ENCODE data around the gene TCEAL5. TPM values are rescaled to one million over a fixed set of nuclear protein-coding genes. Genes with fewer than 3 reads are reported as not detected.

TCEAL5 gene
- total RNA-seq, 1 donor from 2014 or later = 0.21 TPM

- Histone ChIP-seq H3K27me3 (ENCODE audit: control insufficient read depth, insufficient read depth, low read length) (no peaks in the 10 kb centered on the region), H3K36me3 (ENCODE audit: control insufficient read depth, insufficient read depth, low read length) (no peaks in the 10 kb centered on the region), H3K4me3 (ENCODE audit: low read depth, low read length) (peak within 1 kb of the TSS; percentile 70)
- peak; percentile 39 for DNase-seq (ENCODE audit: low read depth)
- no peak for TF ChIP-seq CTCF (IDR thresholded peaks at IDR 0.05; ENCODE audit: insufficient read depth, low read length, poor library complexity, severe bottlenecking)
These were observed 21.5 kb downstream of the TCEAL5 start, which contains the start of gene TCEAL8 for GRCh38 chrX:103254921-103255493. Gene TCEAL8 (minus strand): TSS chrX:103255155. CDS start chrX:103253979, 1,176 bp downstream.

- TF ChIP-seq CTCF (IDR thresholded peaks at IDR 0.05; ENCODE audit: insufficient read depth, low read length, poor library complexity, severe bottlenecking) = no peak
- no peaks in the 10 kb centered on the region for H3K36me3 ChIP-seq (ENCODE audit: control insufficient read depth, insufficient read depth, low read length)
- no peaks in the 10 kb centered on the region for H3K27me3 ChIP-seq (ENCODE audit: control insufficient read depth, insufficient read depth, low read length)
- H3K4me3 ChIP-seq (ENCODE audit: low read depth, low read length) = peak overlapping the region; percentile 70
- peak; percentile 34 for DNase-seq (ENCODE audit: low read depth)
These were observed 22.3 kb downstream of the TCEAL5 start for GRCh38 chrX:103254171-103254824.

GRCh38 chrX:103253608-103254007 is 22.9 kb downstream of the TCEAL5 start:
- no peaks in the 10 kb centered on the region for H3K36me3 ChIP-seq (ENCODE audit: control insufficient read depth, insufficient read depth, low read length)
- no peak for DNase-seq (ENCODE audit: low read depth)
- H3K4me3 ChIP-seq (ENCODE audit: low read depth, low read length) = peak overlapping the region; percentile 70
- H3K27me3 ChIP-seq (ENCODE audit: control insufficient read depth, insufficient read depth, low read length) = no peaks in the 10 kb centered on the region
- no peak for TF ChIP-seq CTCF (IDR thresholded peaks at IDR 0.05; ENCODE audit: insufficient read depth, low read length, poor library complexity, severe bottlenecking)

GRCh38 chrX:103250977-103251376 is 25.6 kb downstream of the TCEAL5 start:
- Histone ChIP-seq H3K36me3 (ENCODE audit: control insufficient read depth, insufficient read depth, low read length) (no peaks in the 10 kb centered on the region), H3K4me3 (ENCODE audit: low read depth, low read length) (no peak overlapping the region), H3K27me3 (ENCODE audit: control insufficient read depth, insufficient read depth, low read length) (no peaks in the 10 kb centered on the region)
- no peak for TF ChIP-seq CTCF (IDR thresholded peaks at IDR 0.05; ENCODE audit: insufficient read depth, low read length, poor library complexity, severe bottlenecking)
- no peak for DNase-seq (ENCODE audit: low read depth)

- H3K36me3 ChIP-seq (ENCODE audit: control insufficient read depth, insufficient read depth, low read length) = no peaks in the 10 kb centered on the region
- TF ChIP-seq CTCF (IDR thresholded peaks at IDR 0.05; ENCODE audit: insufficient read depth, low read length, poor library complexity, severe bottlenecking) = no peak
These were observed 26.7 kb downstream of the TCEAL5 start for GRCh38 chrX:103249805-103250204.

More at GRCh38 chrX:103249805-103250204, 26.7 kb downstream of the TCEAL5 start:
- no peaks in the 10 kb centered on the region for H3K27me3 ChIP-seq (ENCODE audit: control insufficient read depth, insufficient read depth, low read length)
- no peak for DNase-seq (ENCODE audit: low read depth)
- no peak overlapping the region for H3K4me3 ChIP-seq (ENCODE audit: low read depth, low read length)
